A673 (cell line): ENCODE data around the gene UPF3A. TPM values are rescaled to one million over a fixed set of nuclear protein-coding genes. Genes with fewer than 3 reads are reported as not detected.

Experiments used
- BruUV-seq: library from RNA; stranded (reverse); fragments of 400-500 nt; replicated peaks from 2 replicates; lab custom pipeline; 2021; lab: Mats Ljungman, UMichigan
- CTCF ChIA-PET: fragments of 300-600 bp; sonication (Branson Sonifier 250); formaldehyde crosslinking; loops from one replicate; lab custom pipeline; 2022; ENCODE audit warnings: antibody characterized with exemption; lab: Charles Lee
- POLR2A ChIA-PET: fragments of 300-600 bp; sonication (Branson Sonifier 250); formaldehyde crosslinking; loops from one replicate; lab custom pipeline; 2022; ENCODE audit warnings: antibody characterized with exemption; ENCODE audit not compliant: low non-redundant PET; lab: Charles Lee
- DNase-seq: peaks from one replicate; pipeline ENCODE4 v3.0.0-alpha.2; 2015; ENCODE audit warnings: low spot score
- H3K27ac ChIP-seq: fragments of 200-600 bp; sonication (generic); 2 replicates; pipeline ENCODE4 v1.5.1; 2016; ENCODE audit warnings: mixed run types, low read depth, mild to moderate bottlenecking, mixed read lengths, antibody characterized with exemption, low read length; ENCODE audit not compliant: poor library complexity, severe bottlenecking
- H3K27me3 ChIP-seq: fragments of 200-600 bp; sonication (generic); replicated peaks from 2 replicates; pipeline ENCODE4 v1.6.1; 2017; ENCODE audit warnings: mixed run types, low read depth, mild to moderate bottlenecking, mixed read lengths, antibody characterized with exemption, low read length; ENCODE audit not compliant: insufficient read depth, poor library complexity
- H3K36me3 ChIP-seq: fragments of 200-600 bp; sonication (generic); 2 replicates; pipeline ENCODE4 v1.6.1; 2016; ENCODE audit warnings: mixed run types, mild to moderate bottlenecking, mixed read lengths, antibody characterized with exemption, low read length; ENCODE audit not compliant: insufficient read depth, poor library complexity, severe bottlenecking
- H3K4me1 ChIP-seq: fragments of 200-600 bp; sonication (generic); 2 replicates; pipeline ENCODE4 v1.6.1; 2017; ENCODE audit warnings: mixed run types, mild to moderate bottlenecking, mixed read lengths, antibody characterized with exemption, low read length; ENCODE audit not compliant: insufficient read depth, poor library complexity, severe bottlenecking
- H3K4me3 ChIP-seq: fragments of 200-600 bp; sonication (generic); 2 replicates; pipeline ENCODE4 v1.5.1; 2016; ENCODE audit warnings: low read depth, mixed run types, mild to moderate bottlenecking, mixed read lengths, low read length; ENCODE audit not compliant: poor library complexity, severe bottlenecking
- H3K9me3 ChIP-seq: fragments of 200-600 bp; sonication (generic); 2 replicates; pipeline ENCODE4 v1.6.1; 2016; ENCODE audit warnings: mixed run types, low read depth, mild to moderate bottlenecking, mixed read lengths, antibody characterized with exemption, low read length; ENCODE audit not compliant: poor library complexity, severe bottlenecking
- EZH2 ChIP-seq: fragments of 200-600 bp; sonication (generic); IDR thresholded peaks from 2 replicates; pipeline ENCODE4 v1.6.1; 2017; ENCODE audit warnings: borderline replicate concordance, low read depth, mild to moderate bottlenecking, mixed read lengths, antibody characterized with exemption, low read length; ENCODE audit not compliant: poor library complexity, severe bottlenecking
- intact Hi-C: fragments of 100-400 bp; cut with micrococcal nuclease; formaldehyde crosslinking; loops from one replicate; pipeline ENCODE4 v1.10.0; 2022; ENCODE audit not compliant: unreplicated experiment
- total RNA-seq: library from RNA; stranded (reverse); gene quantifications from 2 replicates; pipeline ENCODE4 v1.2.3, GENCODE V29; 2021
- TF ChIP-seq, protein P1 (sequence below): fragments of 300-800, 200-600 bp; sonication (generic); conservative IDR thresholded peaks from 2 replicates; pipeline ENCODE4 v1.5.1; 2017; ENCODE audit warnings: low read depth, mild to moderate bottlenecking, antibody characterized with exemption, low read length, moderate library complexity, mixed read lengths

The UPF3A gene
- total RNA-seq, 1 experiment from 2014 or later: 32.0 TPM

DNA sequence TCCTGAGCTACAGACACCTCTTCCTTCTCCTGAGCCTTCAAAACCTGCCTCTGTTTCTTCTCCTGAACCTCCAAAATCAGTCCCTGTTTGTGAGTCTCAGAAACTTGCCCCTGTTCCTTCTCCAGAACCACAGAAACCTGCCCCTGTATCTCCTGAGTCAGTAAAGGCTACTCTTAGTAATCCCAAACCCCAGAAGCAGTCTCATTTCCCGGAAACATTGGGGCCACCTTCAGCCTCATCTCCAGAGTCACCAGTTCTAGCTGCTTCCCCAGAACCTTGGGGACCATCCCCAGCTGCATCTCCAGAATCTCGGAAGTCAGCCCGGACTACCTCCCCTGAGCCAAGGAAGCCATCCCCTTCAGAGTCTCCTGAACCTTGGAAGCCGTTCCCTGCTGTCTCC is 42.9 kb downstream of the UPF3A start:
- H3K27me3 ChIP-seq: no peaks in the 10 kb centered on the region
- H3K9me3 ChIP-seq: no peaks in the 10 kb centered on the region
- H3K27ac ChIP-seq: no peak overlapping the region
- peaks cover 62% of the 10 kb centered on the region for H3K36me3 ChIP-seq
- no peaks in the 10 kb centered on the region for H3K4me1 ChIP-seq
- CTCF ChIA-PET: no interaction called here
- no TSS peak for BruUV-seq
- H3K4me3 ChIP-seq: no peak overlapping the region
- POLR2A ChIA-PET: no interaction called here
- TF ChIP-seq, protein P1, sequence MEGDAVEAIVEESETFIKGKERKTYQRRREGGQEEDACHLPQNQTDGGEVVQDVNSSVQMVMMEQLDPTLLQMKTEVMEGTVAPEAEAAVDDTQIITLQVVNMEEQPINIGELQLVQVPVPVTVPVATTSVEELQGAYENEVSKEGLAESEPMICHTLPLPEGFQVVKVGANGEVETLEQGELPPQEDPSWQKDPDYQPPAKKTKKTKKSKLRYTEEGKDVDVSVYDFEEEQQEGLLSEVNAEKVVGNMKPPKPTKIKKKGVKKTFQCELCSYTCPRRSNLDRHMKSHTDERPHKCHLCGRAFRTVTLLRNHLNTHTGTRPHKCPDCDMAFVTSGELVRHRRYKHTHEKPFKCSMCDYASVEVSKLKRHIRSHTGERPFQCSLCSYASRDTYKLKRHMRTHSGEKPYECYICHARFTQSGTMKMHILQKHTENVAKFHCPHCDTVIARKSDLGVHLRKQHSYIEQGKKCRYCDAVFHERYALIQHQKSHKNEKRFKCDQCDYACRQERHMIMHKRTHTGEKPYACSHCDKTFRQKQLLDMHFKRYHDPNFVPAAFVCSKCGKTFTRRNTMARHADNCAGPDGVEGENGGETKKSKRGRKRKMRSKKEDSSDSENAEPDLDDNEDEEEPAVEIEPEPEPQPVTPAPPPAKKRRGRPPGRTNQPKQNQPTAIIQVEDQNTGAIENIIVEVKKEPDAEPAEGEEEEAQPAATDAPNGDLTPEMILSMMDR: no peak
- TF ChIP-seq EZH2: no peak
- DNase-seq: no peak
- intact Hi-C loops: no loop called here

DNA sequence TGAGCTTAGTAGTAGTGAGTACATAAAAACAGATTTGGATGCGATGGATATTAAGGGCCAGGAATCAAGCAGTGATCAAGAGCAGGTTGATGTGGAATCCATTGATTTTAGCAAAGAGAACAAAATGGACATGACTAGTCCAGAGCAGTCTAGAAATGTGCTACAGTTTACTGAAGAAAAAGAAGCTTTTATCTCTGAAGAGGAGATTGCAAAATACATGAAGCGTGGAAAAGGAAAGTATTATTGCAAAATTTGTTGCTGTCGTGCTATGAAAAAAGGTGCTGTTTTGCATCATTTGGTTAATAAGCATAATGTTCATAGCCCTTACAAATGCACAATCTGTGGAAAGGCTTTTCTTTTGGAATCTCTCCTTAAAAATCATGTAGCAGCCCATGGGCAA is 44.3 kb downstream of the UPF3A start:
- ChIA-PET POLR2A (no interaction called here), CTCF (no interaction called here)
- Histone ChIP-seq H3K4me1 (no peaks in the 10 kb centered on the region), H3K27me3 (no peaks in the 10 kb centered on the region), H3K27ac (no peak overlapping the region), H3K4me3 (no peak overlapping the region), H3K9me3 (no peaks in the 10 kb centered on the region), H3K36me3 (peaks cover 57% of the 10 kb centered on the region)
- no peak for DNase-seq
- no TSS peak for BruUV-seq
- intact Hi-C loops: no loop called here
- TF ChIP-seq EZH2: no peak
- TF ChIP-seq, protein P1: no peak

DNA sequence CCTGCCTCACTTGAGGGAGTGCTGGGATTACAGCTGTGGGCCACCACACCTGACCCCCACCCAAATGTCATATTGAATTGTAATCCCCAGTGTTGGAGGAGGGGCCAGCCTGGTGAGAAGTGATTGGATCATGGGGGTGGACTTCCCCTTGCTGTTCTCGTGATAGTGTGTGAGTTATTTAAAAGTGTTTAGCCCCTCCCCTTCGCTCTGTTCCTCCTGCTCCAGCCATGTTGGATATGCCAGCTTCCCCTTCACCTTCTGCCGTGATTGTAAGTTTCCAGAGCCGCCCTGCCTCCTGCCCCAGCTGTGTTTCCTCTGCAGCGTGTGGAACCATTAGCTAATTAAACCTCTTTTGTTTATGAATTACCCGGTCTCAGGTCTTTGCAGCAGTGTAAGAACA is 46.6 kb downstream of the UPF3A start:
- CTCF ChIA-PET: interaction anchor here (0.6 kb wide), 1 partner anchor 33 kb away, joined by 3 read pairs; no protein-coding TSS in a partner anchor
- POLR2A ChIA-PET: no interaction called here
- H3K36me3 ChIP-seq: peaks cover 36% of the 10 kb centered on the region
- H3K9me3 ChIP-seq: no peaks in the 10 kb centered on the region
- no peak overlapping the region for H3K4me3 ChIP-seq
- TF ChIP-seq EZH2: no peak
- TF ChIP-seq, protein P1: no peak
- no TSS peak for BruUV-seq
- intact Hi-C loops: no loop called here
- no peak for DNase-seq
- no peaks in the 10 kb centered on the region for H3K4me1 ChIP-seq
- H3K27me3 ChIP-seq: no peaks in the 10 kb centered on the region
- H3K27ac ChIP-seq: no peak overlapping the region
